Measurements from ENCODE around the gene IGFN1.

GRCh38 chr1:201170533-201171062, 20.0 kb upstream of the IGFN1 start:
- peak in 2 of 6 experiments; percentile 16 to 31 for TF ChIP-seq CTCF (IDR thresholded peaks at IDR 0.05)
- TF ChIP-seq POLR2A (IDR thresholded peaks at IDR 0.05): peak in 3 of 4 donors; percentile 8 to 77 (median 54)

Measured in esophagus squamous epithelium (tissue), 4 donors.